Gastroesophageal sphincter (tissue), 4 donors: Measurements from ENCODE around the gene SLBP. TPM values are rescaled to one million over a fixed set of nuclear protein-coding genes. Genes with fewer than 3 reads are reported as not detected.

Experiments
- ATAC-seq: fragments of 150-250 bp; one replicate; pipeline ENCODE4 v1.9.1; 2016; ENCODE audit warnings: mild to moderate bottlenecking, moderate library complexity
- H3K27ac ChIP-seq, 4 donors: fragments of 200-600 bp; sonication (generic) in 3 of 4; 1 replicate in 3 of 4; 2 replicates in 1 of 4; pipeline ENCODE4 v1.5.1; 2016 to 2019
- H3K27me3 ChIP-seq: fragments of 200-600 bp; sonication (generic); one replicate; pipeline ENCODE4 v1.5.1; 2019
- H3K36me3 ChIP-seq, 2 donors: fragments of 200-600 bp; sonication (generic); one replicate each; pipeline ENCODE4 v1.5.1; 2019; ENCODE audit warnings: control low read depth in 1 of 2
- H3K4me1 ChIP-seq, 3 donors: fragments of 200-600 bp; sonication (generic); 1 replicate in 2 of 3; 2 replicates in 1 of 3; pipeline ENCODE4 v1.5.1; 2016 to 2019; ENCODE audit warnings: control low read depth in 2 of 3
- H3K4me3 ChIP-seq, 2 donors: fragments of 200-600 bp; sonication (generic); one replicate each; pipeline ENCODE4 v1.5.1; 2019; ENCODE audit warnings: mild to moderate bottlenecking in 1 of 2, moderate library complexity in 1 of 2
- H3K9me3 ChIP-seq, 3 donors: fragments of 200-600 bp; sonication (generic); one replicate each; pipeline ENCODE4 v1.5.1; 2017 to 2019; ENCODE audit warnings: control low read depth in 2 of 3
- EP300 ChIP-seq: sonication (generic); formaldehyde crosslinking; IDR thresholded peaks from one replicate; pipeline ENCODE4 v1.6.1; 2017; ENCODE audit warnings: antibody characterized with exemption, mild to moderate bottlenecking
- POLR2A ChIP-seq, 2 donors: fragments of 450-650 bp; IDR thresholded peaks; one replicate each; pipeline ENCODE4 v1.6.1; 2017; ENCODE audit warnings: antibody characterized with exemption in 2 of 2, mild to moderate bottlenecking in 2 of 2, moderate library complexity in 1 of 2
- POLR2AphosphoS5 ChIP-seq: sonication (generic); formaldehyde crosslinking; IDR thresholded peaks from one replicate; pipeline ENCODE4 v1.6.1; 2017; ENCODE audit warnings: antibody characterized with exemption
- WGBS, 2 donors: methylation state at CpG; one replicate each; pipeline ENCODE4 v1.1.5; 2018; ENCODE audit warnings: low coverage in 1 of 2; 5-methylcytosine and 5-hydroxymethylcytosine counted together
- total RNA-seq, 4 donors: library from RNA; depleted of rRNA; stranded (reverse); fragments of >200 nt; gene quantifications; one replicate each; pipeline ENCODE4 v1.1.0, GENCODE V29; 2016
- TF ChIP-seq, protein P1 (sequence below), 4 experiments: fragments of 200-600 bp in 2 of 4; fragments of 450-650 bp in 2 of 4; sonication (generic) in 1 of 4; IDR thresholded peaks; one replicate each; pipeline ENCODE4 v1.5.1; 2017 to 2019; ENCODE audit warnings: antibody characterized with exemption in 4 of 4, mild to moderate bottlenecking in 2 of 4, moderate library complexity in 2 of 4

The SLBP gene
- total RNA-seq, 4 donors from 2014 or later, result 34.1 to 54.0 (median 38.6) TPM

DNA sequence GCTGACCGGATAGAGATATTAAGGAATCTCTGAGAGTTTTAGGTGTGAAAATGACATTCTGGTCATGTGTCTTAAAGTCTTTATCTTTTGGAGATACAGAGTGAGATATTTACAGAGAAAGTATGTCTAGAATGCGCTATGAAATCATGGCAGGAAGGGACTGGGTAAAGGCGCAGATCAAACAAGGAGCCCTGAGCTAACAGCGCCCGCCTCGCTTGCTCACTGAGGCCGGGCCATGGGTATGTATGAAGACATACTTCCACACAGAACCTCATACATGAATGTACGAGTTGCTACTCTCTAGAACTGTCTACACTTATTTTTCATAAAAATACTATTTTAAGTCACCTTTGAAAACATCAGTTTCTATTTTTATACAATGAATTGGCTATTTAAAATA is 48.0 kb downstream of the SLBP start:
- ATAC-seq, result no peak

GRCh38 chr4:1663549-1663948 is 48.6 kb downstream of the SLBP start:
- no peaks in the 10 kb centered on the region for H3K27me3 ChIP-seq
- no peak for TF ChIP-seq POLR2A (IDR thresholded peaks at IDR 0.05)
- TF ChIP-seq, protein P1, sequence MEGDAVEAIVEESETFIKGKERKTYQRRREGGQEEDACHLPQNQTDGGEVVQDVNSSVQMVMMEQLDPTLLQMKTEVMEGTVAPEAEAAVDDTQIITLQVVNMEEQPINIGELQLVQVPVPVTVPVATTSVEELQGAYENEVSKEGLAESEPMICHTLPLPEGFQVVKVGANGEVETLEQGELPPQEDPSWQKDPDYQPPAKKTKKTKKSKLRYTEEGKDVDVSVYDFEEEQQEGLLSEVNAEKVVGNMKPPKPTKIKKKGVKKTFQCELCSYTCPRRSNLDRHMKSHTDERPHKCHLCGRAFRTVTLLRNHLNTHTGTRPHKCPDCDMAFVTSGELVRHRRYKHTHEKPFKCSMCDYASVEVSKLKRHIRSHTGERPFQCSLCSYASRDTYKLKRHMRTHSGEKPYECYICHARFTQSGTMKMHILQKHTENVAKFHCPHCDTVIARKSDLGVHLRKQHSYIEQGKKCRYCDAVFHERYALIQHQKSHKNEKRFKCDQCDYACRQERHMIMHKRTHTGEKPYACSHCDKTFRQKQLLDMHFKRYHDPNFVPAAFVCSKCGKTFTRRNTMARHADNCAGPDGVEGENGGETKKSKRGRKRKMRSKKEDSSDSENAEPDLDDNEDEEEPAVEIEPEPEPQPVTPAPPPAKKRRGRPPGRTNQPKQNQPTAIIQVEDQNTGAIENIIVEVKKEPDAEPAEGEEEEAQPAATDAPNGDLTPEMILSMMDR (IDR thresholded peaks at IDR 0.05), result no peak
- TF ChIP-seq POLR2AphosphoS5, result no peak
- no peak for TF ChIP-seq EP300
- H3K27ac ChIP-seq, result no peak overlapping the region
- H3K4me3 ChIP-seq, result no peak overlapping the region
- peaks cover 0 to 4% of the 10 kb centered on the region in 2 donors for H3K36me3 ChIP-seq
- 78 to 100% methylated on average over 1 to 4 of the region's 5 CpGs for WGBS, 2 donors
- no peak for ATAC-seq
- H3K9me3 ChIP-seq, result no peaks in the 10 kb centered on the region
- H3K4me1 ChIP-seq, result no peaks in the 10 kb centered on the region

More for the DNA sequence above, 48.0 kb downstream of the SLBP start:
- H3K27ac ChIP-seq, result no peak overlapping the region
- 75 to 80% methylated on average over 7 to 8 of the region's 8 CpGs for WGBS, 2 donors
- H3K4me3 ChIP-seq, result no peak overlapping the region
- no peaks in the 10 kb centered on the region for H3K4me1 ChIP-seq
- TF ChIP-seq POLR2A (IDR thresholded peaks at IDR 0.05) (no peak), EP300 (no peak), POLR2AphosphoS5 (no peak)
- H3K9me3 ChIP-seq, result no peaks in the 10 kb centered on the region
- no peaks in the 10 kb centered on the region for H3K27me3 ChIP-seq
- H3K36me3 ChIP-seq, result peaks cover 0 to 4% of the 10 kb centered on the region in 2 donors

- H3K4me1 ChIP-seq, result no peaks in the 10 kb centered on the region
- no peaks in the 10 kb centered on the region for H3K9me3 ChIP-seq
- no peaks in the 10 kb centered on the region for H3K27me3 ChIP-seq
- WGBS, 2 donors, result 65 to 92% methylated on average over 2 to 4 of the region's 14 CpGs
- ATAC-seq, result no peak
- H3K36me3 ChIP-seq, result no peaks in the 10 kb centered on the region
- TF ChIP-seq, protein P1 (IDR thresholded peaks at IDR 0.05), result no peak
- TF ChIP-seq EP300 (no peak), POLR2AphosphoS5 (no peak), POLR2A (IDR thresholded peaks at IDR 0.05) (no peak)
- H3K4me3 ChIP-seq, result no peak overlapping the region
- no peak overlapping the region for H3K27ac ChIP-seq
Observed at GRCh38 chr4:1661695-1662094, 50.4 kb downstream of the SLBP start.

DNA sequence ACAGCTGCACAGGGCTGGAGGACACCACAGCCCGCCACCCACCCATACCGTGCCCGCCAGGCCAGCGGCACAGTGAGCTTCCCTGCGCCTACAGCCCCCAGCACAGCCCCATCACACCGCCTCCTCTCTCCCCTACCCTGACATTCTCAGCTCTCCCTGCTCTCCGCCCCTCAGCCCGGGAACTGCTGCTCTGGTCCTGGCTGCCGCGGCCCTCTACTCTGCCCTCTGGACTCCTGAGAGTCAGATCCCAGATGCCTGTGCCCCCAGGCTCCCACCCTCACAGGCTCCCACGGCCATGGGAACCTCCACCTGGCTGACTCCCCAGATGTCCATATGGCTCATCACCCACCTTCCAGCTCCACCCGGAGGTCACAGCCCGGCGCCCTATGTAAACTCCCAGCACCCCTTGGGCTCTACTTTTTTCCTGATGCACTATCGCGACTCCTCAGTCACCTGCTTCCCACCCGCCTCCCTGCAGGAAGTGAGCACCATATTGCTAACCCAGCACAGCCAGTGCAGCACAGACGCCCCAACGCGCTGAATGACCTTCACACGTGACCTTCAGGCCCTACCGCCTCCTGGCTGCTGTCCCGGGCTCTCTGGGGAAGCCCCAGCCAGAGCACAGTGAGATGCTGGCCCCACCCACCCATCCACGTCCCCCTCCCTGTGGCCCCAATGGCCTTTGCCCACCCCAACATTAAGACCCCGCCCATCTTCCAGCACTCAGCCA is 51.0 kb downstream of the SLBP start:
- H3K9me3 ChIP-seq, result no peaks in the 10 kb centered on the region
- WGBS, 2 donors, result 55 to 78% methylated on average over 7 to 10 of the region's 25 CpGs
- H3K27ac ChIP-seq, result no peak overlapping the region
- no peak for ATAC-seq
- no peaks in the 10 kb centered on the region for H3K4me1 ChIP-seq
- H3K36me3 ChIP-seq, result no peaks in the 10 kb centered on the region
- H3K27me3 ChIP-seq, result no peaks in the 10 kb centered on the region
- H3K4me3 ChIP-seq, result no peak overlapping the region
- TF ChIP-seq POLR2A (IDR thresholded peaks at IDR 0.05), result no peak
- TF ChIP-seq POLR2AphosphoS5, result no peak
- TF ChIP-seq EP300, result no peak
- TF ChIP-seq, protein P1 (IDR thresholded peaks at IDR 0.05), result no peak

DNA sequence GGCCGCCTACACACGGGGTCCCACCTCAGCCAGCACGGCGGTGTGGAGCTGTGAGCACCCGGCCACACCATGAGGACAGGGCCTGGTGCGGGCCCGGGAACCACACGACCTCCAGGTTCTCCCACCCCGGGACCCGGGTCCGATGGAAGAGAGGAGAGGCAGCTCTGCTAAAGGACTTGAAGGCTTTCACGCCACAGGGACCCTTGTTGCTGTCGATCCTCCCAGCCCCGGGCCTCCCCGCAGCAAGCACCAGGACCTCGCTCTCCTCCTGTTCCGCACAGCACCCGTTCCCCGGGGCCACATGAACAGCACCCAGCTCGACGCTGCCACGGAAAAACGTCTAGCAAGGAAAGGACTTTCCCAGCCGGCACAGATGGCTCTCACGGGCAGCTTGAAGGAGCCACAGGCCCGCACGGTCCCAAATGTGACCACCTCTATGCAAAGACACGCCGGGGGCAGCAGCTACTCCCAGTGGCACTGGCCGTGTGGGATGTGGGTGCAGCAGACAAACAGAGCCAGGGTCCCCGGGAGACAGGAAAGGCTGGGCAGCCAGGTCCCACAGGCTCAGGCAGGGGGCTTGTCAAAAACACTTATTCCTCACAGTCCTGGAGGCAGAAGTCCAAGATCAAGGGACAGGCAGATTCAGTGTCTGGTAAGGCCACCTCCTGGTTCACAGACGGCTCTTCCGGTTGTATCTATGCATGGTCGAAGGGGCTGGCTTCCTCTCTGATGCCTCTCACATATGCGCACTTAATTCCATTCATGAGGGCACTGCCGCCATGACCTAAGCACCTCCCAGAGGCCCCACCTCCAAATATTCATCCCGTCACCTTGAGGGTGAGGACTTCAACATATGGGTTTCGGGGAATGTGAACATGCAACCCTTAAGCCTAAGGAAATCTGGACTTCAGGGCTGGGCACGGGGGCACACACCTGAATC is 52.7 kb downstream of the SLBP start:
- Histone ChIP-seq H3K4me3 (no peak overlapping the region), H3K27me3 (no peaks in the 10 kb centered on the region), H3K27ac (no peak overlapping the region), H3K9me3 (no peaks in the 10 kb centered on the region), H3K4me1 (no peaks in the 10 kb centered on the region), H3K36me3 (peaks cover 0 to 15% of the 10 kb centered on the region in 2 donors)
- TF ChIP-seq POLR2AphosphoS5 (no peak), EP300 (no peak), POLR2A (IDR thresholded peaks at IDR 0.05) (no peak)
- TF ChIP-seq, protein P1 (IDR thresholded peaks at IDR 0.05), result no peak
- WGBS, 2 donors, result 80% methylated on average over 1 of the region's 39 CpGs; no CpG with 5 or more reads in 1 of the 2 donors
- no peak for ATAC-seq
